ENCODE data around the gene ALS2. TPM values are rescaled to one million over a fixed set of nuclear protein-coding genes. Genes with fewer than 3 reads are reported as not detected.

Gene ALS2
- 19.6 and 26.8 TPM in 2 replicates for total RNA-seq

GRCh38 chr2:201780674-201781493, at the start of gene ALS2:
ALS2 (minus strand) TSS chr2:201780933; CDS start chr2:201768885, 12,048 bp downstream.

DNA sequence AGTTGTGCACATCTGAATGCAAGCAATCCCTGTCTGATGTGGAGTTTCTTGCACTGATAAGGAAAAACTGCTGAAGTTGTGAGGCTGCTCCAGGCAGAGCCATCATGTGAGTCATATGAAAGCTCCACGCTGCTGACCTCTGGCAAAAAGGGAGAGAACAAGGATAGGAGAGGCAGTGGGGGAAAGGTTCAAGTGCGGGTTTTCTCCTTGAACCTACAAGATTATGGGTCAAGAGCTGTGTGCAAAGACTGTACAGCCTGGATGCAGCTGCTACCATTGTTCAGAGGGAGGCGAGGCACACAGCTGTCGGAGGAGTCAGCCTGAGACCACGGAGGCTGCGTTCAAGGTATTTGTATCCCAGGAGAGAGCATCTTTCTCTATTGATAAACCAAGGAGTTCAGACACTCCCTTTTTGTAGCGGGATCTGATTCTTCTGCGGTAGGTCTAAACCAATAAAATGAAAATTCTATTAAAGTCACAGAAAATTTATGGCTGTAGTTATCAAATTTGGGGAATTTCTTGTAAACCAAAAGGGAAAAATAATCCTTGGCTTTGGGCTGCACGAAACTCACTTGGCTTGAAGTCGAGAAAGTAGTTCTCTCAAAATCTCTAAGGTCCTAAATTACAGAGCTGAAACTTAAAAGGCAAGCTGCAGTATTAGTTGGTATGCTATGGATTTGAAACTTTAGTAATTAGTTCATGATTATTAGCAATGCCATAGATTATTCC, 25.9 kb upstream of the ALS2 start, which contains the start of gene CDK15:
CDK15 (plus strand) TSS at position 96 of the 729 bp plus-strand sequence; CDS start at position 224, 128 bp downstream.

GRCh38 chr2:201698588-201699226, 82.0 kb downstream of the ALS2 start, which contains the start of gene MPP4:
MPP4 (minus strand) TSS chr2:201698644; CDS start chr2:201693954, 4,690 bp downstream.

Small RNA genes within 50 kb of the gene (small RNA-seq; reads per million reads assigned to genes)
- not detected for gene RF00019
- not detected for gene UBE2V1P11

Other genes with a start within 250 kb of the ALS2 start
- gene TMEM237, start 137.4 kb downstream of the ALS2 start, total RNA-seq = 21.2 and 27.9 TPM in 2 replicates
- not detected in 2 replicates for gene MPP4, start 82.3 kb downstream of the ALS2 start, total RNA-seq
- gene CDK15, start 25.6 kb upstream of the ALS2 start, total RNA-seq = 0.79 and 8.5 TPM in 2 replicates

Measured in placental epithelial cell (primary cell).